SU-DHL-6 (cell line): ENCODE data around the gene OMA1.
"Not testable (repeated sequence)": the region's sequence is repeated elsewhere in the genome, so short reads cannot be mapped to it uniquely, and the experiment has no call there.

ENCODE experiments used
- H2AFZ ChIP-seq: fragments of 200-600 bp; sonication (generic); 2 replicates; pipeline ENCODE4 v1.6.1; 2014; ENCODE audit warnings: low read depth, mild to moderate bottlenecking, moderate library complexity, mixed read lengths, antibody characterized with exemption, low read length; ENCODE audit not compliant: severe bottlenecking
- H3F3A ChIP-seq: fragments of 200-600 bp; shearing (Covaris generic); 2 replicates; pipeline ENCODE4 v1.6.0; 2016; ENCODE audit warnings: antibody characterized with exemption, mild to moderate bottlenecking; ENCODE audit not compliant: insufficient read depth
- H3K27ac ChIP-seq: fragments of 200-600 bp; sonication (generic); 2 replicates; pipeline ENCODE4 v1.5.1; 2016; ENCODE audit warnings: low read depth, mild to moderate bottlenecking, low read length, moderate library complexity, mixed read lengths
- H3K27me3 ChIP-seq: fragments of 200-600 bp; sonication (generic), shearing (Covaris generic); 2 replicates; pipeline ENCODE4 v1.6.0; 2014; ENCODE audit warnings: mild to moderate bottlenecking, low read length
- H3K36me3 ChIP-seq: fragments of 200-600 bp; sonication (generic); 2 replicates; pipeline ENCODE4 v1.6.1; 2014; ENCODE audit warnings: mild to moderate bottlenecking, low read length, mixed read lengths
- H3K4me2 ChIP-seq: fragments of 300-600, 200-600 bp; shearing (Covaris generic), sonication (generic); 2 replicates; pipeline ENCODE4 v1.6.0; 2014; ENCODE audit warnings: low read length, low read depth, mild to moderate bottlenecking; ENCODE audit not compliant: poor library complexity, severe bottlenecking
- H3K4me3 ChIP-seq: fragments of 200-600 bp; sonication (generic); 2 replicates; pipeline ENCODE4 v1.5.1; 2014; ENCODE audit warnings: antibody characterized with exemption, low read length, mild to moderate bottlenecking, mixed read lengths; ENCODE audit not compliant: insufficient read depth, poor library complexity, severe bottlenecking
- H3K79me2 ChIP-seq: fragments of 200-600 bp; sonication (generic); 2 replicates; pipeline ENCODE4 v1.6.1; 2014; ENCODE audit warnings: mild to moderate bottlenecking, low read length, moderate library complexity; ENCODE audit not compliant: insufficient read depth
- H3K9ac ChIP-seq: fragments of 200-600 bp; sonication (generic); 2 replicates; pipeline ENCODE4 v1.7.0; 2014; ENCODE audit warnings: mild to moderate bottlenecking, low read length
- H3K9me2 ChIP-seq: fragments of 200-600 bp; sonication (generic); replicated peaks from 2 replicates; pipeline ENCODE4 v1.6.1; 2014; ENCODE audit warnings: low read length; ENCODE audit not compliant: insufficient read depth
- H3K9me3 ChIP-seq: fragments of 200-600 bp; sonication (generic); 2 replicates; pipeline ENCODE4 v1.6.1; 2014; ENCODE audit warnings: low read length, mixed read lengths; ENCODE audit not compliant: insufficient read depth
- H4K20me1 ChIP-seq: fragments of 200-600 bp; sonication (generic); 2 replicates; pipeline ENCODE4 v1.6.1; 2014; ENCODE audit warnings: low read depth, mild to moderate bottlenecking, antibody characterized with exemption, low read length, moderate library complexity, mixed read lengths
- EZH2phosphoT487 ChIP-seq: fragments of 200-600 bp; sonication (generic), shearing (Covaris generic); conservative IDR thresholded peaks from 2 replicates; pipeline ENCODE4 v1.6.1; 2018; ENCODE audit warnings: mild to moderate bottlenecking, antibody characterized with exemption, low read length, moderate library complexity, mixed read lengths
- TF ChIP-seq, protein P1 (sequence below): fragments of 200-600 bp; sonication (generic); IDR thresholded peaks from one replicate; pipeline ENCODE4 v1.5.1; 2017; ENCODE audit warnings: antibody characterized with exemption, mild to moderate bottlenecking, low read length, moderate library complexity; ENCODE audit not compliant: insufficient read depth, poor library complexity, severe bottlenecking

The OMA1 gene

GRCh38 chr1:58585166-58585565 is 38.6 kb upstream of the OMA1 start:
- H3K27me3 ChIP-seq: no peaks in the 10 kb centered on the region
- H3K27ac ChIP-seq: no peak overlapping the region
- H3K4me3 ChIP-seq: no peak overlapping the region
- H4K20me1 ChIP-seq: no peaks in the 10 kb centered on the region
- H3K9me3 ChIP-seq: no peaks in the 10 kb centered on the region
- H2AFZ ChIP-seq: no peak overlapping the region
- H3K4me2 ChIP-seq: no peak overlapping the region
- H3K9me2 ChIP-seq: no peaks in the 10 kb centered on the region
- no peaks in the 10 kb centered on the region for H3K79me2 ChIP-seq
- no peak overlapping the region for H3K9ac ChIP-seq
- no peaks in the 10 kb centered on the region for H3K36me3 ChIP-seq
- TF ChIP-seq, protein P1, sequence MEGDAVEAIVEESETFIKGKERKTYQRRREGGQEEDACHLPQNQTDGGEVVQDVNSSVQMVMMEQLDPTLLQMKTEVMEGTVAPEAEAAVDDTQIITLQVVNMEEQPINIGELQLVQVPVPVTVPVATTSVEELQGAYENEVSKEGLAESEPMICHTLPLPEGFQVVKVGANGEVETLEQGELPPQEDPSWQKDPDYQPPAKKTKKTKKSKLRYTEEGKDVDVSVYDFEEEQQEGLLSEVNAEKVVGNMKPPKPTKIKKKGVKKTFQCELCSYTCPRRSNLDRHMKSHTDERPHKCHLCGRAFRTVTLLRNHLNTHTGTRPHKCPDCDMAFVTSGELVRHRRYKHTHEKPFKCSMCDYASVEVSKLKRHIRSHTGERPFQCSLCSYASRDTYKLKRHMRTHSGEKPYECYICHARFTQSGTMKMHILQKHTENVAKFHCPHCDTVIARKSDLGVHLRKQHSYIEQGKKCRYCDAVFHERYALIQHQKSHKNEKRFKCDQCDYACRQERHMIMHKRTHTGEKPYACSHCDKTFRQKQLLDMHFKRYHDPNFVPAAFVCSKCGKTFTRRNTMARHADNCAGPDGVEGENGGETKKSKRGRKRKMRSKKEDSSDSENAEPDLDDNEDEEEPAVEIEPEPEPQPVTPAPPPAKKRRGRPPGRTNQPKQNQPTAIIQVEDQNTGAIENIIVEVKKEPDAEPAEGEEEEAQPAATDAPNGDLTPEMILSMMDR: no peak
- no peak for TF ChIP-seq EZH2phosphoT487
- H3F3A ChIP-seq: no peaks in the 10 kb centered on the region

GRCh38 chr1:58584082-58584895 is 37.8 kb upstream of the OMA1 start:
- no peaks in the 10 kb centered on the region for H3F3A ChIP-seq
- H3K9me2 ChIP-seq: no peaks in the 10 kb centered on the region
- H3K4me2 ChIP-seq: no peak overlapping the region
- no peak overlapping the region for H3K27ac ChIP-seq
- H4K20me1 ChIP-seq: no peaks in the 10 kb centered on the region
- no peak for TF ChIP-seq EZH2phosphoT487
- TF ChIP-seq, protein P1: no peak
- H3K9ac ChIP-seq: no peak overlapping the region
- no peaks in the 10 kb centered on the region for H3K9me3 ChIP-seq
- H3K79me2 ChIP-seq: no peaks in the 10 kb centered on the region
- no peak overlapping the region for H2AFZ ChIP-seq
- no peaks in the 10 kb centered on the region for H3K27me3 ChIP-seq
- H3K36me3 ChIP-seq: no peaks in the 10 kb centered on the region
- H3K4me3 ChIP-seq: no peak overlapping the region

GRCh38 chr1:58583496-58583895 is 37.0 kb upstream of the OMA1 start:
- Histone ChIP-seq H2AFZ (no peak overlapping the region), H3K9ac (no peak overlapping the region), H3K79me2 (no peaks in the 10 kb centered on the region), H3K4me3 (no peak overlapping the region), H3K27me3 (no peaks in the 10 kb centered on the region), H3F3A (no peaks in the 10 kb centered on the region), H3K9me2 (no peaks in the 10 kb centered on the region), H4K20me1 (no peaks in the 10 kb centered on the region), H3K36me3 (no peaks in the 10 kb centered on the region), H3K27ac (no peak overlapping the region), H3K9me3 (no peaks in the 10 kb centered on the region), H3K4me2 (no peak overlapping the region)
- TF ChIP-seq, protein P1: no peak
- TF ChIP-seq EZH2phosphoT487: no peak

- not testable (repeated sequence) for H3K9ac ChIP-seq, H4K20me1 ChIP-seq, H3K27ac ChIP-seq, H2AFZ ChIP-seq, H3K9me2 ChIP-seq, H3F3A ChIP-seq, H3K9me3 ChIP-seq, H3K27me3 ChIP-seq, H3K4me2 ChIP-seq, H3K79me2 ChIP-seq, H3K36me3 ChIP-seq, H3K4me3 ChIP-seq
Measured at GRCh38 chr1:58582143-58582542, 35.6 kb upstream of the OMA1 start.
